Measurements from ENCODE around the gene DDX54.
A peak's percentile ranks its signal among the peaks of the same experiment; 100 is the strongest.
"Not testable (repeated sequence)": the region's sequence is repeated elsewhere in the genome, so short reads cannot be mapped to it uniquely, and the experiment has no call there.

The DDX54 gene

DNA sequence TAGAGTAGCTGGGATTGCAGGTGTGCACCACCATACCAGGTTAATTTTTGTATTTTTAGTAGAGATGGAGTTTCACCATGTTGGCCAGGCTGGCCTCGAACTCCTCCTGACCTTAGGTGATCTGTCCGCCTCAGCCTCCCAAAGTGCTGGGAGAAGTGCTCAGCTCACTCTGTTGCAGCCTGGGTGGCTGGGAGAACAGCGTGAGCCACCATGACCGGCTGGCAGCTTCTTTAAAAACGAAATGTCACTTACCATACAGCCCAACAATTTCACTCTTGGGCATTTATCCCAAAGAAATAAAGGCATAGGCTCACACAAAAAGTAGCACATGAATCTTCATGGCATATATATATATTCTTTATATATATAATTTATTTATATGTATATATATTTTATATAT lies 40.5 kb downstream of the DDX54 start:
- H3K27me3 ChIP-seq (ENCODE audit: low read depth, low read length): no peaks in the 10 kb centered on the region
- H3K4me1 ChIP-seq (ENCODE audit: low read length): peaks cover 6% of the 10 kb centered on the region; the same call in 1 of the 2 replicates
- H3K27ac ChIP-seq (ENCODE audit: low read length): no peak overlapping the region
- H2AFZ ChIP-seq (ENCODE audit: low read depth, low read length): no peak overlapping the region
- no peak overlapping the region for H3K9ac ChIP-seq (ENCODE audit: low read length)
- no peaks in the 10 kb centered on the region for H3K79me2 ChIP-seq (ENCODE audit: low read length)
- H3K9me3 ChIP-seq (ENCODE audit: insufficient read depth, low read length): no peaks in the 10 kb centered on the region
- no peak overlapping the region for H3K4me2 ChIP-seq (ENCODE audit: low read length)
- no peak for TF ChIP-seq EZH2phosphoT487 (IDR thresholded peaks at IDR 0.05; ENCODE audit: low read depth)
- TF ChIP-seq, protein P1, sequence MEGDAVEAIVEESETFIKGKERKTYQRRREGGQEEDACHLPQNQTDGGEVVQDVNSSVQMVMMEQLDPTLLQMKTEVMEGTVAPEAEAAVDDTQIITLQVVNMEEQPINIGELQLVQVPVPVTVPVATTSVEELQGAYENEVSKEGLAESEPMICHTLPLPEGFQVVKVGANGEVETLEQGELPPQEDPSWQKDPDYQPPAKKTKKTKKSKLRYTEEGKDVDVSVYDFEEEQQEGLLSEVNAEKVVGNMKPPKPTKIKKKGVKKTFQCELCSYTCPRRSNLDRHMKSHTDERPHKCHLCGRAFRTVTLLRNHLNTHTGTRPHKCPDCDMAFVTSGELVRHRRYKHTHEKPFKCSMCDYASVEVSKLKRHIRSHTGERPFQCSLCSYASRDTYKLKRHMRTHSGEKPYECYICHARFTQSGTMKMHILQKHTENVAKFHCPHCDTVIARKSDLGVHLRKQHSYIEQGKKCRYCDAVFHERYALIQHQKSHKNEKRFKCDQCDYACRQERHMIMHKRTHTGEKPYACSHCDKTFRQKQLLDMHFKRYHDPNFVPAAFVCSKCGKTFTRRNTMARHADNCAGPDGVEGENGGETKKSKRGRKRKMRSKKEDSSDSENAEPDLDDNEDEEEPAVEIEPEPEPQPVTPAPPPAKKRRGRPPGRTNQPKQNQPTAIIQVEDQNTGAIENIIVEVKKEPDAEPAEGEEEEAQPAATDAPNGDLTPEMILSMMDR (IDR thresholded peaks at IDR 0.05; ENCODE audit: low read depth, low read length): no peak
- H4K20me1 ChIP-seq (ENCODE audit: insufficient read depth, low read length): no peaks in the 10 kb centered on the region
- H3K36me3 ChIP-seq (replicated peaks; ENCODE audit: low read depth, low read length): no peaks in the 10 kb centered on the region
- H3K4me3 ChIP-seq (ENCODE audit: low read length): no peak overlapping the region

DNA sequence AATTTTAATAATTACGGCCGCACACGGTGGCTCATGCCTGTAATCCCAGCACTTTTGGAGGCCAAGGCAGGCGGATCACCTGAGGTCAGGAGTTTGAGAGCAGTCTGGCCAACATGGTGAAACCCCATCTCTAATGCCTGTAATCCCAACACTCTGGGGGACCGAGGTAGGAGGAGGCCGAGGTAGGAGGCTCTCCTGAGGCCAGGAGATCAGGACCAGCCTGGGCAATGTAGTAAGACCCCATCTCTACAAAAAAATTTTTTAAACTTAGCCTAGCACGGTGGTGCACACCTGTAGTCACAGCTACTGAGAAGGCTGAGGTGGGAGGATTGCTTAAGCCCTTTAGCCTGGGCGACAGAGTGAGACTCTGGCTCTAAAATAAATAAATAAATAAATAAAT lies 41.3 kb downstream of the DDX54 start:
- Histone ChIP-seq H3K4me1 (ENCODE audit: low read length) (peaks cover 6% of the 10 kb centered on the region; the same call in 1 of the 2 replicates), H3K4me3 (ENCODE audit: low read length) (no peak overlapping the region), H3K9me3 (ENCODE audit: insufficient read depth, low read length) (no peaks in the 10 kb centered on the region), H3K27ac (ENCODE audit: low read length) (no peak overlapping the region), H4K20me1 (ENCODE audit: insufficient read depth, low read length) (no peaks in the 10 kb centered on the region), H3K27me3 (ENCODE audit: low read depth, low read length) (no peaks in the 10 kb centered on the region), H3K36me3 (replicated peaks; ENCODE audit: low read depth, low read length) (no peaks in the 10 kb centered on the region), H2AFZ (ENCODE audit: low read depth, low read length) (no peak overlapping the region), H3K9ac (ENCODE audit: low read length) (no peak overlapping the region), H3K79me2 (ENCODE audit: low read length) (no peaks in the 10 kb centered on the region), H3K4me2 (ENCODE audit: low read length) (no peak overlapping the region)
- no peak for TF ChIP-seq EZH2phosphoT487 (IDR thresholded peaks at IDR 0.05; ENCODE audit: low read depth)
- TF ChIP-seq, protein P1 (IDR thresholded peaks at IDR 0.05; ENCODE audit: low read depth, low read length): no peak

GRCh38 chr12:113142886-113143332 lies 42.4 kb downstream of the DDX54 start:
- H3K79me2 ChIP-seq (ENCODE audit: low read length): no peaks in the 10 kb centered on the region
- H4K20me1 ChIP-seq (ENCODE audit: insufficient read depth, low read length): no peaks in the 10 kb centered on the region
- no peak overlapping the region for H3K4me3 ChIP-seq (ENCODE audit: low read length)
- H3K9me3 ChIP-seq (ENCODE audit: insufficient read depth, low read length): no peaks in the 10 kb centered on the region
- no peak overlapping the region for H3K9ac ChIP-seq (ENCODE audit: low read length)
- H3K27me3 ChIP-seq (ENCODE audit: low read depth, low read length): no peaks in the 10 kb centered on the region
- no peak overlapping the region for H3K4me2 ChIP-seq (ENCODE audit: low read length)
- H2AFZ ChIP-seq (ENCODE audit: low read depth, low read length): no peak overlapping the region
- TF ChIP-seq, protein P1 (IDR thresholded peaks at IDR 0.05; ENCODE audit: low read depth, low read length): no peak
- no peak for TF ChIP-seq EZH2phosphoT487 (IDR thresholded peaks at IDR 0.05; ENCODE audit: low read depth)
- no peaks in the 10 kb centered on the region for H3K36me3 ChIP-seq (replicated peaks; ENCODE audit: low read depth, low read length)
- H3K27ac ChIP-seq (ENCODE audit: low read length): no peak overlapping the region
- peaks cover 6% of the 10 kb centered on the region; the same call in 1 of the 2 replicates for H3K4me1 ChIP-seq (ENCODE audit: low read length)

- H3K27ac ChIP-seq (ENCODE audit: low read length): no peak overlapping the region
- H3K27me3 ChIP-seq (ENCODE audit: low read depth, low read length): no peaks in the 10 kb centered on the region
- H3K79me2 ChIP-seq (ENCODE audit: low read length): no peaks in the 10 kb centered on the region
- H2AFZ ChIP-seq (ENCODE audit: low read depth, low read length): peak overlapping the region; percentile 64; the same call in 1 of the 2 replicates
- H3K36me3 ChIP-seq (replicated peaks; ENCODE audit: low read depth, low read length): no peaks in the 10 kb centered on the region
- no peak overlapping the region for H3K4me3 ChIP-seq (ENCODE audit: low read length)
- H3K9ac ChIP-seq (ENCODE audit: low read length): no peak overlapping the region
- no peak overlapping the region for H3K4me2 ChIP-seq (ENCODE audit: low read length)
- H3K4me1 ChIP-seq (ENCODE audit: low read length): peaks cover 6% of the 10 kb centered on the region; the same call in 1 of the 2 replicates
- no peaks in the 10 kb centered on the region for H4K20me1 ChIP-seq (ENCODE audit: insufficient read depth, low read length)
- no peak for TF ChIP-seq EZH2phosphoT487 (IDR thresholded peaks at IDR 0.05; ENCODE audit: low read depth)
- TF ChIP-seq, protein P1 (IDR thresholded peaks at IDR 0.05; ENCODE audit: low read depth, low read length): no peak
- no peaks in the 10 kb centered on the region for H3K9me3 ChIP-seq (ENCODE audit: insufficient read depth, low read length)
These were observed 42.9 kb downstream of the DDX54 start for GRCh38 chr12:113142173-113142885.

GRCh38 chr12:113141716-113142115 lies 43.6 kb downstream of the DDX54 start:
- not testable (repeated sequence) for H3K4me1 ChIP-seq (ENCODE audit: low read length); H3K4me3 ChIP-seq (ENCODE audit: low read length); H3K9ac ChIP-seq (ENCODE audit: low read length); H3K27me3 ChIP-seq (ENCODE audit: low read depth, low read length); H3K79me2 ChIP-seq (ENCODE audit: low read length); H3K36me3 ChIP-seq (replicated peaks; ENCODE audit: low read depth, low read length); H3K9me3 ChIP-seq (ENCODE audit: insufficient read depth, low read length); H3K4me2 ChIP-seq (ENCODE audit: low read length); H3K27ac ChIP-seq (ENCODE audit: low read length); H4K20me1 ChIP-seq (ENCODE audit: insufficient read depth, low read length)
- peak overlapping the region; percentile 64; the same call in 1 of the 2 replicates for H2AFZ ChIP-seq (ENCODE audit: low read depth, low read length)
